Measurements from ENCODE around the gene PTGIR.
A peak's percentile ranks its signal among the peaks of the same experiment; 100 is the strongest.
"Not testable (repeated sequence)": the region's sequence is repeated elsewhere in the genome, so short reads cannot be mapped to it uniquely, and the experiment has no call there.

PTGIR gene

GRCh38 chr19:46639358-46640182, 14.7 kb upstream of the PTGIR start:
- DNase-seq (ENCODE audit: low read depth in 2 of 2), result no peak

- no peak for DNase-seq (ENCODE audit: low read depth in 2 of 2)
Observed at GRCh38 chr19:46637224-46637623, 12.3 kb upstream of the PTGIR start.

- DNase-seq (ENCODE audit: low read depth in 2 of 2), result no peak
Observed at GRCh38 chr19:46635920-46636761, 11.3 kb upstream of the PTGIR start, which contains the start of gene GNG8. Gene GNG8, minus strand, starts transcription at chr19:46636202. Its CDS starts 1,520 bp downstream, at chr19:46634682.

GRCh38 chr19:46634656-46635218, 9.8 kb upstream of the PTGIR start:
- no peak for DNase-seq (ENCODE audit: low read depth in 2 of 2)

- peak; percentile 76 to 90 for DNase-seq (ENCODE audit: low read depth in 2 of 2)
Observed at GRCh38 chr19:46634045-46634655, 9.3 kb upstream of the PTGIR start.

GRCh38 chr19:46633130-46633529, 8.2 kb upstream of the PTGIR start:
- DNase-seq (ENCODE audit: low read depth in 2 of 2), result no peak

GRCh38 chr19:46631481-46631880, 6.6 kb upstream of the PTGIR start:
- DNase-seq (ENCODE audit: low read depth in 2 of 2), result no peak

GRCh38 chr19:46630586-46631205, 5.8 kb upstream of the PTGIR start:
- DNase-seq (ENCODE audit: low read depth in 2 of 2), result no peak

GRCh38 chr19:46629546-46630025, 4.7 kb upstream of the PTGIR start:
- DNase-seq (ENCODE audit: low read depth in 2 of 2), result no peak

- not testable (repeated sequence) for DNase-seq (ENCODE audit: low read depth in 2 of 2)
Observed at GRCh38 chr19:46628970-46629369, 4.1 kb upstream of the PTGIR start.

GRCh38 chr19:46626446-46626845, 1.6 kb upstream of the PTGIR start:
- DNase-seq (ENCODE audit: low read depth in 2 of 2), result no peak

GRCh38 chr19:46625731-46626130, 842 bp upstream of the PTGIR start:
- DNase-seq (ENCODE audit: low read depth in 2 of 2), result no peak

GRCh38 chr19:46623915-46624502, 880 bp downstream of the PTGIR start:
- DNase-seq (ENCODE audit: low read depth in 2 of 2), result no peak

GRCh38 chr19:46622118-46622446, 2.8 kb downstream of the PTGIR start:
- DNase-seq (ENCODE audit: low read depth in 2 of 2), result no peak

GRCh38 chr19:46621191-46622117, 3.4 kb downstream of the PTGIR start:
- DNase-seq (ENCODE audit: low read depth in 2 of 2), result no peak

- DNase-seq (ENCODE audit: low read depth in 2 of 2), result no peak
Observed at GRCh38 chr19:46620716-46621115, 4.2 kb downstream of the PTGIR start.

GRCh38 chr19:46620267-46620666, 4.6 kb downstream of the PTGIR start:
- no peak for DNase-seq (ENCODE audit: low read depth in 2 of 2)

- DNase-seq (ENCODE audit: low read depth in 2 of 2), result no peak
Observed at GRCh38 chr19:46618670-46619231, 6.1 kb downstream of the PTGIR start.

- DNase-seq (ENCODE audit: low read depth in 2 of 2), result no peak
Observed at GRCh38 chr19:46617601-46618000, 7.3 kb downstream of the PTGIR start.

All from stimulated activated CD8-positive, alpha-beta memory T cell treated with anti-CD3 and anti-CD28 coated beads, Interleukin-2, amount 100 ng/mL, for 1 hour (primary cell).